GM20000 (cell line): Measurements from ENCODE around the gene UBL7.

ENCODE experiments used
- DNase-seq: peaks from one replicate; pipeline ENCODE4 v3.0.0; 2012; ENCODE audit warnings: low spot score
- TF ChIP-seq, protein P1 (sequence below): IDR thresholded peaks from 2 replicates; pipeline ENCODE4 v1.5.1; 2012; ENCODE audit warnings: mild to moderate bottlenecking, control low read depth; ENCODE audit errors: extremely low read depth, missing control alignments

Gene UBL7

GRCh38 chr15:74438206-74438605, 22.8 kb downstream of the UBL7 start:
- peak; percentile 7 for DNase-seq
- TF ChIP-seq, protein P1, sequence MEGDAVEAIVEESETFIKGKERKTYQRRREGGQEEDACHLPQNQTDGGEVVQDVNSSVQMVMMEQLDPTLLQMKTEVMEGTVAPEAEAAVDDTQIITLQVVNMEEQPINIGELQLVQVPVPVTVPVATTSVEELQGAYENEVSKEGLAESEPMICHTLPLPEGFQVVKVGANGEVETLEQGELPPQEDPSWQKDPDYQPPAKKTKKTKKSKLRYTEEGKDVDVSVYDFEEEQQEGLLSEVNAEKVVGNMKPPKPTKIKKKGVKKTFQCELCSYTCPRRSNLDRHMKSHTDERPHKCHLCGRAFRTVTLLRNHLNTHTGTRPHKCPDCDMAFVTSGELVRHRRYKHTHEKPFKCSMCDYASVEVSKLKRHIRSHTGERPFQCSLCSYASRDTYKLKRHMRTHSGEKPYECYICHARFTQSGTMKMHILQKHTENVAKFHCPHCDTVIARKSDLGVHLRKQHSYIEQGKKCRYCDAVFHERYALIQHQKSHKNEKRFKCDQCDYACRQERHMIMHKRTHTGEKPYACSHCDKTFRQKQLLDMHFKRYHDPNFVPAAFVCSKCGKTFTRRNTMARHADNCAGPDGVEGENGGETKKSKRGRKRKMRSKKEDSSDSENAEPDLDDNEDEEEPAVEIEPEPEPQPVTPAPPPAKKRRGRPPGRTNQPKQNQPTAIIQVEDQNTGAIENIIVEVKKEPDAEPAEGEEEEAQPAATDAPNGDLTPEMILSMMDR = no peak

DNA sequence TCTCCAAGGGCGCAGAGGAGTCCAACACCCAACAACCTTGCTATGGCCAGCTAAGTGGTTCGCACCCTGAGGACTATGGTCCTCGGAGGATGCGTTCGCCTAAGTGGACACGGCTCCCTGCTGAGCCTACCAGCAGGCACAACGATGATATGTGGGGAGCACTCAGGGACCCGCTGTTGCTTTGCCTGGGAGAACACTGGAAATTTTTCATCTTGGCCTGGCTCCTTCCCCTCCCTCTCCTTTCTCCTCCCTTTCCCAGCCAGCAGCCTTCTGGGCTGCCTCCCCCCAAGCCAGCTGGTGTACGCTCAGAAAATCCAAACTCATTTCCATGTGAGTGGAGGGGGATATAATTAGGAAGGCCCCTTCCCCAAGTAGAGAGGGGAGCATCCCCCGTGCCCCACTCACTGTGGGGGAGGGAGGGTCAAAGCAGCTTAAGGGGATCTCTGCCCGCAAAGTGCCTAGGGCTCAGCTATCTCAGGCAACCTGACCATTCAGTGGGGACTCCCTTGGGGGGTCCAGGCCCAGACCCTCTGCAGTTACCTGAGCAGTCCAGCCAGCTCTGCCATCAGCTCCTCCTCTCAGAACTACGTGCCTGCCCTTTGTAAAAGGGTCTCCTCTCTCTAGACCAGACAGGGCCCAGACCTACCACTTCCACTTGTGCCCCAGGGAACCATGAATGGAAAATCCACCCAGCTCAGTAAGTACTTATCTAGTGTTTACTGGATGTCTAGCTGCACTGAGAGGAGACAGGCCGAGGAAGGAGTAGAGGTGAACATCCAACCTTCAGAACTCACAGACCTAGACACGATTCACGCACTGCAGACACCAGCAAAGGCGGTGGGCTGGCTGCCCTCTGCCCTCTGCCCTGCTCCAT, 26.5 kb downstream of the UBL7 start:
- TF ChIP-seq, protein P1 = no peak
- DNase-seq = peak; percentile 13

DNA sequence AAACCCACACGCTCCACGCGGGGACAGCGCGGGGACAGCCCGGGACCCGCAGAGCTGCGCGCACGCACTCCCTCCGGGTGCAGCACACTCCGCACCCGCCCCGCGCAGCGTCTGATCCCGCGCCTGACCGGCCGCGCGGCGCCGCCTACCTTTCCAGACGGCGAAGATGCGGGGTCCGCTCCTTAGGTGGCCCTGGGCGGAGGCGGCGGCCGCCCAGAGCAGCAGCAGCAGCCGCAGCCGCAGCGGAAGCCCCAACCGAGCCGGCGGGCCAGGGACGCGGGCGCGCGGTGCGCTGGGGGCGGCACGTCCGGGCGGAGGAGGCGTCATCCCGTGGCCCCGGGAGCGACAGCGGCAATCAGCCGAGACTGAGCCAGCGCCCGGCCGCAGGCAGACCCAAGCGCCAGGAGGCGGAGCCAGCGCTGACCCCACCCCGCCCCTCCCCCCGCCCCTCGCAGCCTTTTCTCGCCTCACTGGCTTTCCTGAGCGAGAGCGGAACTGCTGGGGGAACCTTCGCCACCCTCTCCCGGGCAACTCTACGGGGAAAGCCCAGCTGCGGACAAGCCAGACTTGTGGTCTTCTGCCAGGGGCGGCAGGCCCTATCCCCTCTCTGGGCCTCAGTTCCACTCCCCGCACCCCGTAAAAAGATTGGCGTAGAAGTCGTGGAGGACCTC, 27.2 kb downstream of the UBL7 start, which contains the start of gene SEMA7A:
TSS of gene SEMA7A (minus strand) at position 367 of the 671 bp plus-strand sequence. CDS start at position 327, 40 bp downstream.
- TF ChIP-seq, protein P1 = no peak
- peak; percentile 98 for DNase-seq

GRCh38 chr15:74432968-74433591, 27.9 kb downstream of the UBL7 start:
- DNase-seq = peak; percentile 61
- TF ChIP-seq, protein P1 = no peak

DNA sequence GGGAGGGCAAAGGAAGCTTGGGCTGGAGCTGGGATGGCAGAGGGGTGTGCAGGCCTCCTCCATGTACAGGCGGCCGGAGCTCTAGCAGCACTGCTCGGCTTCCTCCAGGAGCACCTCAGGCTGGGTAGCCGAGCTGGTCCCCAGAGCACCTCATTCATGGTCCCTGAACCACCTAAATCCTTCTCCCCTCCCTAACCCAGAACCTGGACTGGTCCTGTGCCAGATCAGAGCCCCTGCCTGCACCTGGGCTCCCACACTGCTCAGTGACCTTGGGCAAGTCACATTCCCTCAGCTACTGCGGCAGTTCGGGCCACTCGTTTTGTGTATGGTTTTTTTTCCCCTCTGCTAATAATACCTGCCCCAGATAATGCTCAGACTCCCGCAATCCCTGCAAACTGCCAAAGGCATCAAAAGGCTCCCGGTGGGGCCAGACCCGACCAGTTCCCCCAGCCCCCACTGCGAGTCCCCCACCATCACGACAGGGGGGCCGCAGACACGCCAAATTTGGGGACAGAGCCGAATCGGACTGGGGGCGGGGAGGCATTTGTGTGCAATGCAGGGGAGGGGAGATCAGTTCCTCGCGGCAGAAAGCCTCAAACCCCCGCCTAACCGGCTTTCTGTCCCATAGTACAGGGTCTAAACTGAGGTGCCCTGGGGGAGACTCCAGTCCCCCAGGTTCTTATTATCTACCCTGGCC, 28.5 kb downstream of the UBL7 start:
- TF ChIP-seq, protein P1 = no peak
- DNase-seq = no peak

DNA sequence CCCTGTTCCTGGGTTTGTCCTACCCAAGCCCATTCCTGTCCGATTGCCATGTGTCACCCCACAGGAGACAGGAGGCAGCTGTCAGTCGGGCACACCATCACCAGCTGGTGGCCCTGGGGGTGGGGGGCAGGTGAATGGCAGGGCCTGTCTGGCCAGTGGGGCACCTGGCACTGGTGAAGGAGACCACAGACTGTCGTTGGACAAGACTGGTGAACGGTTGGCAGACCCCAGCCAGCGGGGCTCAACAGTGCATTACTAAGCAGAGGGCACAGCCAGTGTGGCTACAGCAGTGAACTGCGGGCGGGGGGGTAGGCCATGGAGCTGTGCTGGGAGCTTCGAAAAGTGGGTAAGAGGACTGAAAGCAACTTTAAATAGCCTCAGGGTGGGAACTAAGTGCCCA, 29.3 kb downstream of the UBL7 start:
- no peak for DNase-seq
- TF ChIP-seq, protein P1 = no peak
